Stimulated activated CD8-positive, alpha-beta memory T cell treated with anti-CD3 and anti-CD28 coated beads, Interleukin-4, amount 100 ng/mL, for 1 hour (primary cell): ENCODE measurements around the gene DMD.

Source experiments
- DNase-seq, 2 donors: peaks; one replicate each; pipeline ENCODE4 v3.0.0-alpha.2; 2020; ENCODE audit warnings: low read depth in 2 of 2, low spot score in 1 of 2

Gene DMD

DNA sequence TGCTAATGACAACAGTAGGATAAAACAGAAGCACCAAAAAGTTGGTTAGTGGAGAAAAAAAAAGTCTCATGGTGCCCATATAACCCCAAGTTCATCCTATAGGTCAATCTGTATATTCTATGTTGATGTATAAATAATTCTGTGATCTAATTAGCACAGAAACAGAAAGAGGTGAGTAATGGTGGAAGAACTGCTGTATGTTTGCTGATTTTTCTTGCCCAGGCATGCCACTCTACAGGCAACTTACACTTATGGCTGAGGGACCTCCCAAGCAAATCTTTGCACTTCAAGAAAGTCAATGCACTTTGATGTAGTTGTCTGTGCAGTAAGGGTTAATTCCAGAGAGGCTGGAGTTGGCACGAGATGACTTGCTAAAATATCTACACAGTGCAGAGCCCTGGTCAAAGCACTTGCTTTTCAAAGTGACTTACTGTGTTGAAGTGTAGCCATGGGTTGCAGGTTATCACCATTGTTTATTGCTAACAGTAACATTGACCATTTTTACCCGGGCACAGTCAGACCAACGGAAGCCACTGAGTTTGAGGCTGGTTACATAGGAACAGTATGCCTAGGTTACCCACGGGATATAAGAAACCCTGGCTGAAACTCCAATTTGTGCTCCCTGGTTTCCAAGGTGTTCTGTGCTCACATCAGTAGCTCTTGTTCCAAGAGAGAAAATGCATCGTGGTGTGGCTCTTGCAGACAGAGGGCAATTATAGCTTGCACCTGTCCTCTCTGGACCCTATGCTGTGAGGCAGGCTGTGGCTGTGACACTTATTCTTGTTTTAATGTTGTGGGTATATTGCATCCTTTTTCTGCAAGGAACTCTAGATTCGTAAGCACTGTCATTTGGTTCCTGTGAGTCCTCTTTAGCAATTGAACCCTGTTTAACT, 1998.2 kb downstream of the DMD start:
- DNase-seq = no peak

GRCh38 chrX:31209005-31209628, 2002.2 kb downstream of the DMD start:
- DNase-seq = no peak

- no peak for DNase-seq
Measured at GRCh38 chrX:31201503-31201902, 2009.8 kb downstream of the DMD start.

- DNase-seq = no peak
Measured at GRCh38 chrX:31200430-31200829, 2010.9 kb downstream of the DMD start.

DNA sequence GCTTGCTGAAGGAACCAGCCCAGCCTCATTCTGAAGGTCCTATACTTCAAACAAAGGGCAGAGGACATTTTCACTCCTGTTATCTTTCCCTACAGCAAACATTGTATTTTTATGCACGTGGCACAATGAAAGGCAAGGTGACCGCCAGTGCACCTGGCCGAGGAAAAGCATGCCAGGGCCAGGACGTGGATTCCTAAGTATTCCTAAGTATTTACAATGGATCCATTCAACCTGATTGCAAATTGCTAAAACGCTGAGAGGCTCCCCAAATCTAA, 2011.6 kb downstream of the DMD start:
- DNase-seq = no peak

GRCh38 chrX:31199056-31199839, 2012.1 kb downstream of the DMD start:
- DNase-seq = no peak

DNA sequence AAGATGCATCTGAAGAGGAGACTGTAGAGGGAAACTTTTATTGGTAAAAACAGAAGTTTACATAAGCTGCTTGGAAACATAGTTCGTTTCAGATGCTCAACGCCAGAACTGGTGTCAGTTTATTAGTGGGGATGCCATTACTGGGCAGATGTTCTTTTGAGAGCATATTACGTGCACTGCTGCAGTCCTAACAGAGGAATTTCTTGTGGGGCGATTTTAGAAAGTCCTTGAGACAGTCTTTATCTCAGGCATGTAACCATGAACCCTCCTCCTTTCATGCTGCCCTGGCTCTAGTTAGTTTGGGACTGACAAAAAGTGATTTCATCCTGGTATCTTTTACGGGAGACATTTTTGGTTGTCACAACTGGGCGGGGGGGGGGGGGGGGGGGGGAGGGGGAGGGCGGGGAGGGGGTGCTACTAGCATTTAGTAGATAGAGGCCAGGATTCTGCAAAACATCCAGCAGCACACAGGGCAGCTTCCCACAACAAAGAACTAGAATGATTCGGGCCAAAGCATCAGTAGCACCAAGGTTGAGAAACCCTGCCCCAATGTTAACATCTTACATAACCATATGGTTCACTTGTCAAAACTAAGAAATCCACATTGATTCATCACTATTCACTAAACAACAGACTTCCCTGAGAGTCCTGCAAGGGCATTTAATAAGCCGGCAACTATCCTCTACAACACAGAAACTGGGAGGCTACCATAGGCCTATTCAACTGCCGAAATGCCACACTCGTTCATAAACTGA, 2021.0 kb downstream of the DMD start:
- no peak for DNase-seq

DNA sequence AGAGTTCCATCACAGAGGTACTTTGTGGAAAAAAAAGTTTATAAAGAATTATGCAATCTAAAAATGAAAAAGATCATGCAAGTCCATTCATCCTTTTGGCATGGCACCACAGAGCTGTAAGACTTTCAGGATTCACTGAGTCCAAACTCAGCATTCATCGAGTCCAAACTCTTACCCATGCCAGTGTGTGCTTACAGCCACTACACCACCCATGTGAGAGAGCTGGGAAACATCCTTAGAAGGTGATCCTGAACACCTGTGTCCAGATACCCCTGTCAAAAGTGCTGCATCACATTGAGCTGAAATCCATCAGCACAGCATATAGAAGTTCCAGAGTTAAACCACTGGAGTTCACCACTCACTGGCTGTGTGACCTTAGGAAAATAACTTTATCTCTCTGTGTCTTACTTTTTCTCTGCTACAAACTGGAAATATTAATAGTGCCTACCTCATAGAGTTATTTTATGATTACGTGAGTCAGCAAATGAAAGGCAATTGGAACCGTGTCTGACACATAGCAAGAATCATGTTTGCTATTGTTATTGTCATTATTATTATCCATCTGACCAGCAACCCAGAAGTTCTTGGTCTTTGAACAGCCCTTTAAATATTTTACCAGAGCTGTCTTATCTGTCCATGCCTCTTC, 2024.5 kb downstream of the DMD start:
- no peak for DNase-seq

- no peak for DNase-seq
Measured at GRCh38 chrX:31185884-31186283, 2025.5 kb downstream of the DMD start.

GRCh38 chrX:31181377-31182000, 2029.9 kb downstream of the DMD start:
- no peak for DNase-seq

GRCh38 chrX:31179203-31179602, 2032.1 kb downstream of the DMD start:
- no peak for DNase-seq

- no peak for DNase-seq
Measured at GRCh38 chrX:31178769-31179125, 2032.6 kb downstream of the DMD start.

- no peak for DNase-seq
Measured at GRCh38 chrX:31178064-31178768, 2033.1 kb downstream of the DMD start.

- no peak for DNase-seq
Measured at GRCh38 chrX:31170792-31171191, 2040.6 kb downstream of the DMD start.

- no peak for DNase-seq
Measured at GRCh38 chrX:31168551-31168950, 2042.8 kb downstream of the DMD start.

DNA sequence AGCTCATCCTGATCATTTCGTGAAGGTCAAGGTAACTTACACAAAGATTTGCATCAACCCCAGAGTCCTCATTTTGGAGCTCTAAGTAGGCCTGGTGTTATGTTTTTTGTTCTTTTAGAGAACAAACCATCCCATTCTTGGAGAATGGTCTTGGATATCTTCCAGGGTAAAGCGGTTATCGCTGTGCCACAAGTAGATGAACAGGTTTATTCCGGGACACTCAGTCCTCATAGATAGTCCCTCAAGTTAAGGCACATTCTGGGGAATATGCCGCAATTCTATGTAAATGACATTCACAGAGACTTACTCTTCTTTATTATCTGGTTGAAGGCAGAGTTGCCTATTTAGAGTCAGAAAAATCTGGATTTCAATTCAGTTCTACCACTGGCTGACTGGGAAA, 2044.5 kb downstream of the DMD start:
- no peak for DNase-seq

DNA sequence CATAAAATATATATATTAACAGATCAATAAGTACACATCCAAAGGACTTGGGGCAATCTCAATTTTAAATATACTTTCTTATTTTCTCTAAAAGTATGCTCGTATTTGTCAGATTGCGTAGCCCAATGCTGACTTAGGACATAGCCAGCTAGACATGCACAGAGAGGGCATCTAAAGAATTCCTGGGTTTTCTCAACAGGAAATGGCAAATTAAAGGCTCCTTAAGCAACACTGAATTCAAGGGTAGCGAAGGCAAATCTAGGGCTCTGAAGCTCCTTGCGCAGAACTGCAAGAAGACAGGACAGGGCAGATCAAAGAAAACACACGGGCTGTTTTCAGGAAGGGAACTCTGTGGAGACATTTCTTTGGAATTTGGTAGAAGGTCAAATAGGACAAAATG, 2044.9 kb downstream of the DMD start:
- no peak for DNase-seq

DNA sequence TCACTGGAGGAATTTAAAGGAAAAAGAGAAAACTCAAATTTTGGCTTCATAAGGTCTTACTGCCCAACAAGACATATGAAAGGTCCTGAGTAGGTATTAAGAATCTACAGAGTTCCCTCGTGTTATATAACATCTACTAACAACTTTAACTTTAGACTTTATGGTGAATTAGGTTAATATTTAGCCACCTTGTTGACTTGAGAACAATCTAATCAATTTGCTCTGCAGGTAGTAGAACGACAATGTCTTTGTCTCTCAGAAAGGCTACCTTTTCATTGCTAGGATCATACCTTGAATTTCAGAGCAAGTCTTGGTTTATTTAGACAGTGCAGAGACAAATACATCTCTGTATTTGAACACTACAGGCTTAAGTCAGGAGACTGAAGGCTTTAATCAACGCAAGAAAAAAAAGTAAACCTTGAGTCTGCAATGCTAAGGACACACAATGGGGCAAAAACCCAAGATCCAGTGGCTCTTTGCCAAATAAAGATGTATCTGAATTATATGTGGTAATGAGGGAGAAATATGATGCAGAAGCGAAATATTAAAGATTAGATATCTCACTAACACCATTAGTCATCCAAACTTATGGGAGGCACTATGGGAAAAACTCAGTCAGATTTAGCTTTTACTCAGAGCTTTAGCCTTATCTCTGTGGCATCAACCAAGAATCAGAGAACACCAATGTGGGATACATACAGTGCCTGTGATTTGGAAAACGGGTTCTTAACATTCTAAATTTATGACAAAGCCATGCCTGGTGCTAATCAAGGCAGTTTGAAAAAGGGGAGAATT, 2045.9 kb downstream of the DMD start:
- DNase-seq = no peak

- DNase-seq = no peak
Measured at GRCh38 chrX:31154946-31155345, 2056.4 kb downstream of the DMD start.
